ENCODE measurements around the gene SSMEM1.

SSMEM1 gene

DNA sequence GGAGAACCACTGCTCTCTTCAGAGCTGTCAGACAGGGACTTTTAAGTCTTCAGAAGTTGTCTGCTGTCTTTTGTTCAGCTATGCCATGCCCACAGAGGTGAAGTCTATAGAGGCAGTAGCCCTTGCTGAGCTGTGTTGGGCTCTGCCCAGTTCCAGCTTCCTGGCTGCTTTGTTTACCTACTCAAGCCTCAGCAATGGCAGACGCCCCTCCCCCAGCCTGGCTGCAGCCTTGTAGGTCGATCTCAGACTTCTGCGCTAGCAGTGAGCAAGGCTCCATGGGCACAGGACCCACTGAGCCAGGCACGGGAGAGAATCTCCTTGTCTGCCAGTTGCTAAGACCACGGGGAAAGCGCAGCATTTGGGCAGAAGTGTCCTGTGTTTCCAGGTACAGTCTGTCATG lies 46.9 kb downstream of the SSMEM1 start:
- no peak for DNase-seq

DNA sequence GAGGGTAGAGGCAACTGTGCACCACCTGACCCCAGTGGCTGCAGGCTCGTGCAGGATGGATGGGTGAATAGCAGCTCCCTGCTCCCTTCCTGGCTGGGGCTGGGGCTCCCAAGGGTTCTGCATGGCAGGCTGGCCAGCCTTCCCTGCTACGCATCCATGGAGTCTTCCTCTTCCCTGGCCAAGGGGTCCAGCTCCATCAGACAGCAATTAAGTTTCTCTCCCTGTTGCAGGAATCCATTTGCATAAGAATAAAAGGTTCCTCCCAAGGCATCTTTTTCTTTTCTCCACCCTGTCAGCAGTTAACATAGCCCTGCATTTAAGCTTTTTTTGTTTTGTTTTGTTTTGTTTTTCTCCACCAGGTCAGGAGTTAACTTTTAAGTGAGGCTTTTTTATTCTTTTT lies 49.0 kb downstream of the SSMEM1 start:
- DNase-seq, result no peak

DNA sequence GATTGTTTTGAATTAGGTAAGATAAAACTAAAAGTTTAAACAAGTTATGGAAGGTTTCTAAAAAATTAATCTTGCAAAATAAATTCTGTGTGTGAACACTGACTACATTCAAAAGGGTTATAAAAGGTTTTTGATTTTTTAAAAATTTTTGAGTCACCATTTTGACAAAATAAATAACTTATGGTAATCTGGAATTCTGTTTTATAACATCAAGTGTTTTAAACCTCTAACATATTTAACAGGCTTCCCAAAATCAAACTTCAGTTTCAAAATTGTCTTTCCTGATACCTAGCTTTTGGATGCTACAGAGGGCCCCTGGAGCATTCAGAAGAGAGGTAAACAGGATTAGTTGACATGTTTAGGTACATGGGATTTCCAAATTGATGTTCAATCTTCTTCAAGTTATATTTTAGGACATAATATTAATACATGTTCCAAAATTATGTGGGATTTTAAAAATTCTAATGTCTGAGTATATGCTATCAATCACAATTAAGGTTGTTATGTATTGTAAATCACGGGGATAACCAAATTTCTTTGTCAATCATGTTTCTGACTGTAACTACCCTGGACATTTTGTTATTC lies 50.9 kb downstream of the SSMEM1 start:
- no peak for DNase-seq

DNA sequence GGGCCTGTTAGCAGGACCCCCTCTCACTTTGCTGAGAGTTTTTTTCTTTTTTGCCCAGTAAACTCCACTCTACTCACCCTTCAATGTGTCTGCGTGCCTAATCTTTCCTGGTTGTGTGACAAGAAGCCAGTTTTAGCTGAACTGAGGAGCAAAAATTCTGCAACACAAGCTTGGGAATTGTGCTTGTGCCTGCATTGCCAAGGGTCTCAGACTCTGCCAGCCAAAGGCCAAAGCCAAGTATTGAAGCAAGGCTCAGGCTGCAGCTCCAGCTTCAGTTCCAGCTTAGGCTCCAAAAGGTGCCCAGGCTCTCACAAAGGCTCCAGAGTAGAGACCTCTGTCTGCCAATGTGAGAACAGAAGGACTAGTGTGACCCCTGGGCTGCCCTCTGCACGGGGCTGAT lies 54.8 kb downstream of the SSMEM1 start:
- DNase-seq, result no peak

DNA sequence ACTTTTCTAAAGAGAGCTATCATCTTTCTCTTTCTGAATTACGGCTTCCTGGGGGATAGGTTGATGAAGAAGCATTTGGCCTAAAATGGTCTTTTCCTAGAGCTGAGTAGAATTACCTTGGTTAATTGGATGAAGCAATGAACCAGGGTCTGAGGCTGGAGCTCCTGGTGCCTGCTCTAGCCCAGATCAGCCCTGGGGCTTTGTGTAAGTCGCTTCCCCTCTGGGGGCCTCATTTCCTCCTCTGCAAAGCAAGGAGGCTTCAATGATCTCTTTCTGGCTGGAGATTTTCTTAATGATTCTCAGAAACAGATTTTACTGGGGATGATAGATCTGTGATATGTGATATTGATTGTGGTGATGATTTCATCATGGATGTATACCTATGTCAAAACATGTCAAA lies 55.5 kb downstream of the SSMEM1 start:
- DNase-seq, result no peak

Data from inflammatory macrophage treated with lipopolysaccharide for 1 hour (primary cell).